NCI-H2196 (cell line): ENCODE data around the gene BPIFA2.
"Not testable (repeated sequence)": the region's sequence is repeated elsewhere in the genome, so short reads cannot be mapped to it uniquely, and the experiment has no call there.

Experiments
- DNase-seq: peaks from one replicate; lab custom pipeline; 2025; ENCODE audit not compliant: unreplicated experiment; lab: John Stamatoyannopoulos, UW

BPIFA2 gene, protein sequence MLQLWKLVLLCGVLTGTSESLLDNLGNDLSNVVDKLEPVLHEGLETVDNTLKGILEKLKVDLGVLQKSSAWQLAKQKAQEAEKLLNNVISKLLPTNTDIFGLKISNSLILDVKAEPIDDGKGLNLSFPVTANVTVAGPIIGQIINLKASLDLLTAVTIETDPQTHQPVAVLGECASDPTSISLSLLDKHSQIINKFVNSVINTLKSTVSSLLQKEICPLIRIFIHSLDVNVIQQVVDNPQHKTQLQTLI

DNA sequence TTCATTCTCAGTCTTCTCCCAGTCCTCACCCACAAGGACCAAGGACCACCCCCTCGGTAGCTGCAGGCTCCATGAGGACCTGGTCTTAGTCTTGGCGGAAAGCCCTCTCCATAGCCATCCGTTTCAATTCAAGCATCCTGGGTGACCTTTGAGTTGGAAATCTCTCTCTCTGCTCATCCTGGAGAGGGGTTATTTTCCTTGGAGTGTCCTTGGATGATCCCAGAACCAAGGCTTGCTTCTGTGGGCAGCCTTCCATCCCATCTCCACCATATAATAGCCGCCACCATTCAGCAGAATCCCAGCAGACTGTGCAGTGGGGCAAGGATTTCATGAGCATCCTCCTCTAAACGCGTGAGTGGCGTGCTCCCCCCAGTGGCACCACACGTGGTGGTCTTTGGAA, at the start of gene BPIFA2:
TSS of gene BPIFA2 (plus strand) at position 301 of the 400 bp plus-strand sequence. CDS start 987 bp downstream, outside the sequence.
- no peak for DNase-seq

DNA sequence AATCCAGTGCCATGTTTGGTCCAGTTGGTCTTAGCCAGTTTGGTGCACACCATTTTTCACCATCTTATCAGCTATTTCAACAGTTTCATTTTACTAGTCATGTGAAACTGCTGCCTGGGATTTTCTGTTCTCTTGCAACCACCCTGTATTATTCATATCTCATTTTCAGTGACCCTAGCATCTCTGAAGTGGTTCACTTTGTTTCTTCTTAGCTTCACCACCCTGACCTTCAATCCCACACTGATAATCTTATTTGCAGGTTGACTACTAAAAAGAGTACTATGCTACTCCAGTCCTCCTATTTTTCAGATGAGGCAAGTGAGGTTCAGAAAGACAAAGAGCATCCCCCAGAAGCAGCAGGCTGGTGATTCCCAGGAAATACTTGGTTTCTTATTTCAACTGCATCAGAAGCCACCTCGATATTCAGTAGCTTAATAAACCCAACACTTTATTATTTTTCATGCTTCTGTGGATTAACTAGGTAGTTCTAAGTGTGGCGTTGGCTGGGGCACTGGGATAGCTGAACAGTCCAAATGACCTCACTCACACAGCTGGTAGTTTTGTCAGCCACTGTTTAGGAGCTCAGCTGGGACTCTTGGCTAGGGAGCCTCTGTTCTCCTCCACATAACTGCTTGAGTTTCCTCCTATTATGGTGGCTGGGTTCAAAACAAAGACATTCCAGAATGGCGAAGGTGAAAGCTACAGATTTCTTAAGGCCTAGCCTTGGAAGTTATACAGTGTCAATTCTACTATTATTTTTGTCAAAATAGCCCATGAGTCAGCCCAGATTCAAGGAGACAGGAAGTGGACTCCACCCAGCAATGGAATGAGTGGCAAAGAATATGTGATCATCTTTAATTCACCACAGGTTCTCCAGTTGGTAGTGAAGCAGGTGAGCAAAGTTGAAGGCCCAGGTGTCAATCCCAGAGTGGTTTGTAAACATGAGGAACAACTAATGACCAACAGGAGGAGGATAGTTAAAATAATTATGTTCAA, 47.9 kb upstream of the BPIFA2 start:
- no peak for DNase-seq

GRCh38 chr20:33120934-33121333, 47.0 kb upstream of the BPIFA2 start:
- no peak for DNase-seq

DNA sequence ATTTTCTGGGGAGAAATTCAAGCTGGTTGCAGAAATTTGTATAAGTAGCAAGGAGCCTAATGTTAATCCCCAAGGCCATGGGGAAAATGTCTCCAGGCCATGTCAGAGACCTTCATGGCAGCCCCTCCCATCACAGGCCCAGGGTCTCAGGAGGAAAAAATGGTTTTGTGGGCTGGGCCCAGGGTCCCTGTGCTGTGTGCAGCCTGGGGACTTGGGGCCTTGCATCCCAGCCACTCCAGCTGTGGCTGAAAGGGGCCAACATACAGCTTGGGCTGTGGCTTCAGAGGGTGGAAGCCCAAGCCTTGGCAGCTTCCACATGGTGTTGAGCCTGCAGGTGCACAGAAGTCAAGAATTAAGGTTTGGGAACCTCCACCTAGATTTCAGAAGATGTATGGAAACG, 45.7 kb upstream of the BPIFA2 start:
- DNase-seq = not testable (repeated sequence)

- no peak for DNase-seq
These were observed 43.7 kb upstream of the BPIFA2 start for GRCh38 chr20:33124261-33124660.

DNA sequence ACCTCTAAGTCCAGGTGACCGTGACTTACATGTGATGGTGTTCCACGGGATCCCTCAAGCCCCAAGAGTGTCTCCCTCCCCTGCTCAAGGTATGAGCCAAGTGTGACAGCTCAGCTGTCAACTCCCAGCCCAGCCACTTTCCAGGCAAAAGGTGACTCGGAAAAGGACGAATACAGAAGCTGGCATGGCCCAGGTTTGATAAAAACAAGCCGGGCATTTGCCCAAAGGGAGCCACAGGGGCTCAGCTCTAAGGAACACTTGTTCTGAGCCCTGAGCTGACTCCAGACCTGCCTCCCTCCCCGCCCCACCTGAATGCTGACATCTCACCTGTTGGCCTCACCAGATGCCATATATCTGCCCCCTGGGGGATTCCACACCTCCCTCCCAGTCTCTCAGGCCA, 43.0 kb upstream of the BPIFA2 start:
- no peak for DNase-seq

DNA sequence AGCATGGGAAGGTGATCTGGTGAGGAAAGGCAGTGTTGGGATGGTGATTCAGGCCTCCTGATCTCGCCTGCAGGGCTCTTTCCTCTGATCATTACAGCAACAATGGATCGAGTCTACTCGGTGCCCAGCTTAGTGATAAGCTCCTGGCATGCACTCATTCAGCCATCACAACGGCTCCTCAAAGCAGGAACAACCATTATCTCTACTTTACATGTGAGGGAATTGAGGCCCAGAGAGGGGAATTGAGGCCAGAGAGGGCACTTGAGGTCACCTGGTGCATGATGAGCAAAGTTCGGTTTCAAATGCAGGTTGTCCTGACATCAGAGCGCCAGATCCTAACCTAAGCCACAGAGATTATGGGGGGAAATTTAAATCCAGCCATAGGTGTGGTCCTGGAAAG, 42.0 kb upstream of the BPIFA2 start:
- no peak for DNase-seq

GRCh38 chr20:33127422-33128097, 40.4 kb upstream of the BPIFA2 start:
- DNase-seq = peak; percentile 31

DNA sequence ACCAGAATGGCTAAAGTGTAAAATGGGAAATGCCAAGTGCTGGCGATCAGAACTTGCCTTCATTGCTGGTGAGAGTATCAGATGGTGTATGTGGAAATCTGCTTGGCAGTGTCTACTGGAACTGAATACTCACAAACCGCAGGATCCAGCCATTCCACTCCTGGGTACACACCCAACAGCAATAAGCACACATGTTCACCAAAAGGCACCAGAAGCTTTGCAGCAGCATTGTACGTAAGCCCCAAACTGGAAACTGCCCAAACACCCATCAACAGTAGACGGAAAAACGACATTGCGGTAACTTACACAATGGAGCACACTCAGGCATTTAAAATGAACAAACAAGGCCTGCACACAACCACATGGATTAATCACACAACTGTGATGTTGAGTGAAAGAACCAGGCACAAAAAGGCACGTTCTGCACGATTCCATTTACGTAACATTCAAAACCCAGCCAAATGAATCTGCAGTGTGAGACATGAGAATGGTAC, 37.3 kb upstream of the BPIFA2 start:
- DNase-seq = no peak

DNA sequence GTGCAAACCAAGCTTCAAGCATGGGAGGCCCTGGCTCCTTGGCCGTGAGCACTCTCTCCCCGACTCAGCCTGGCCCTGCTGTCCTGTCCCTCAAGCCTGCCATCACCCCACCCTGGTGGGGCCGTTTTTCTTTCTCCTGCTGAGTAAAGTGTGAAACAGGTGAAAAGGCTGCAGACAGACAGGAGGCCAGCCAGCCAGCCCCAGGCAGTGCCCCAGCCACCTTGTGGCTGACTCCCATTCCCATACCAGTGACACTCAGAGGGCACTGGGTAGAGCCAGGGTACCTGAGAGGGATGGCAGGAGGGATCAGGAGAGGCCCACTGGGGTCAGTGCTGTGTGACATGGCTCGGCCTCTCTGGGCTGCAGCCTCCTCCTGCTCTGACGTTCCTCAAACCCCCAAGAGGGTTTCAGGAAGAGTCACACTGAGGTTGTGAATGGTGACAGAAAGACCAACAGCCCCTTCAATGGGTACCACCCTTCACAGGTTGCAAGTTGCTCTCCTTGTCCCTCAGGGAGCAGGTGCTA, 35.9 kb upstream of the BPIFA2 start:
- DNase-seq = no peak

DNA sequence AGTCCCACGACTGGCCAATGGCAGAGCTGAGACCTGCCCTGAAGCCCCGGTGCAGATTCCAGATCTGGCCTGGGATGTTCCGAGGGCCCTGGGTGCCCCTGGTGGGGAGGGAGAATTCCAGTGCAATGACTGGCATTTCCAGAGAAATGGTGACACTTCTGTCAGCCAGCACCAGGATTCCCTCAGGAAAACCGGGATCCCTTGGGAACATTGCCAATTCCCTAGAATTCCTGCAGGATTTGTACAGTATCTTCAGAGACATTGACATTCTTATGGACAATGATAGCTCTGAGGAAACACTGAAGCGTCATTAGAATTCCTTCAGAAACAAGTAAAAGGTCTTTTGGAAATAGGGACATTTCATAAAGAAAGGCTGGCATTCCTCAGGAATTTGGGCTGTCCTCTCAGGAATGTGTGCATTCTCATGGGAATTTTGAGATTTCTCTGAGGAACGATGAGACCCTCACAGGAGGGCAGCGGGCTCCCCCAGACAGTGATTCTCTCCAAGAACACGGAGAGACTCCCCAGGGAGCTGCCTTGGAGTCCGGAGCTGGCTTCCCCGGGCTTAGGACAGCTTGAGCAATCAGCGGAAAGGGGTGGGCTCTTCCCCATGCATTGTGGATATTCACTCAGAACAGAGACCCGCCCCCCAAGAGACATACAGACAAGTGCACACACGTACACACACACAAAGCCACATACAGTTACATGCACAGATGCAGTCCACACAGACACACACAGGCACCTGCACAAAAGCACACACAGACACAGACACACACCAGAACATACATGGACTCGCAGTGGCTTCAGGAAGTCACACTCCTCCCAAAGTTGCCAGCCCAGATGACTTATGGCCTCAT, 35.2 kb upstream of the BPIFA2 start:
- no peak for DNase-seq

GRCh38 chr20:33133373-33133941, 34.5 kb upstream of the BPIFA2 start:
- no peak for DNase-seq

DNA sequence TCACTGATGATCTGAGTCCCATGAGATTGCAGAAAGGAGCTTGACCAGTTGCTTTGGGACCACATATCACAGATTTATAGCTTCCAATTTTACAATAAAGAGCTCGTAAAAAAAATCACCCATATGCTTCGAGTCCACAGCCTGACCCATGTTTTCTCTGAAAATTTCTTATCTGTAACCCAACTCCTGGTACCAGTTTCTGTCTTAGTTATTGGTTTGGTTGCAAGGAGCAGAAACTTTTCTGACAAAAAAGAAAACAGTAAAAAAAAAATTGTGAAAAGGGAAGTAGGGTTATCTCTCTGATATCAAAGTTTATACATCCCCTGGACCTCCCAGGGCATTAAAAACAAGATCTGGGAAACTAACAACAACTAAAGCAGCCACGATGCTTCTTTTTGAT, 30.8 kb upstream of the BPIFA2 start:
- no peak for DNase-seq

DNA sequence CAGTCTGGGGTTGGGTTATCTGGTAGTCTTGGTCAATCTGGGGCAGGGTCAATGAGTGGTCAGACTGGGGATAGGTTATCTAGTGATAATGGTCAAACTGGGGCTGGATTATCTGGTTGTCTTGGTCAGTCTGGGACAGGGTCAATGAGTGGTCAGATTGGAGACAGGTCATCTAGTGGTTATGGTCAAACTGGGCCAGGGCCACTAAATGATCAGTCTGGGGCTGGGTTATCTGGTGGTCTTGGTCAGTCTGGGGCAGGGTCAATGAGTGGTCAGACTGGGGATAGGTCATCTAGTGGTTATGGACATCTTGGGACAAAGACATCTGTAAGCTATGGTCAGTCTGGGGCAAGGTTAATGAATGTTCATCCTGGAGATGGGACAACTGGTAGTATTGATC, 28.5 kb upstream of the BPIFA2 start:
- DNase-seq = no peak

- no peak for DNase-seq
These were observed 22.4 kb upstream of the BPIFA2 start for GRCh38 chr20:33145521-33145920.

DNA sequence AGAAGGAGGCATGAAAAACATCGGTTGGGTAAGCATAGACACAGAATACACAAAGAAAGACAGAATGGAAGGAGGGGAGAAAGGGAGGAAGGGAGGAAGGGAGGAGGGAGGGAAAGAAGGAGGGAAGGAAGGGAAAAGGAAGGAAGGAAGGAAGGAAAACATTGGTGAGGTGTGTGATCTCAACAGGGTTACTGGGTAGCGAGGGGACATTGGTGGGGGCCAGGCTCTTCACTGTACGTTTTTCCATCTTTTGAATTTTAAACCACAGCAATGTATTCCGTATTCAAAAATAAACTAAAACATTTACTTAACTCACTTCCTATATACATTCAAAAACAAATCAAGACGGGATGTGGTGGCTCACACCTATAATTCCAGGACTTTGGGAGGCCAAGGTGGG, 20.7 kb upstream of the BPIFA2 start:
- no peak for DNase-seq

GRCh38 chr20:33148040-33148439, 19.9 kb upstream of the BPIFA2 start:
- no peak for DNase-seq

DNA sequence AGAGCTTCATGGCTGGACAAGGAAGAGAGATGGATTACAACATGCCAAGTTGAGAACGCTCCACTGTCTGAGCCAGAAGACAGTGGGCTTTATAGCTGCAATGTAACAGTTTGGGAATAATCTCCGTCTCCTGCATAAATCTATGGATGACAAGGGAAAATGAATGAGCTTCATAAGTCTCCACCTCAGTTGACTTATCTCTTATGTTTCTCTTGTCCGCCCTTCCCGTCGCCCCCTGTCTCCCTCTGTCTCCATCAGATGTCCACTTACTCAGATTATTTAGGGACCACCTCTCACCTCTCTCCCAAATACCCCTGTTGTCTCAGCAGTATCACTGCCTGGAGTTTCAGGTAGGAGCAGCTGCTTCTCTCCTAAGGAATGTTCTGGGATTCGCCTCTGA, 13.7 kb upstream of the BPIFA2 start:
- no peak for DNase-seq

DNA sequence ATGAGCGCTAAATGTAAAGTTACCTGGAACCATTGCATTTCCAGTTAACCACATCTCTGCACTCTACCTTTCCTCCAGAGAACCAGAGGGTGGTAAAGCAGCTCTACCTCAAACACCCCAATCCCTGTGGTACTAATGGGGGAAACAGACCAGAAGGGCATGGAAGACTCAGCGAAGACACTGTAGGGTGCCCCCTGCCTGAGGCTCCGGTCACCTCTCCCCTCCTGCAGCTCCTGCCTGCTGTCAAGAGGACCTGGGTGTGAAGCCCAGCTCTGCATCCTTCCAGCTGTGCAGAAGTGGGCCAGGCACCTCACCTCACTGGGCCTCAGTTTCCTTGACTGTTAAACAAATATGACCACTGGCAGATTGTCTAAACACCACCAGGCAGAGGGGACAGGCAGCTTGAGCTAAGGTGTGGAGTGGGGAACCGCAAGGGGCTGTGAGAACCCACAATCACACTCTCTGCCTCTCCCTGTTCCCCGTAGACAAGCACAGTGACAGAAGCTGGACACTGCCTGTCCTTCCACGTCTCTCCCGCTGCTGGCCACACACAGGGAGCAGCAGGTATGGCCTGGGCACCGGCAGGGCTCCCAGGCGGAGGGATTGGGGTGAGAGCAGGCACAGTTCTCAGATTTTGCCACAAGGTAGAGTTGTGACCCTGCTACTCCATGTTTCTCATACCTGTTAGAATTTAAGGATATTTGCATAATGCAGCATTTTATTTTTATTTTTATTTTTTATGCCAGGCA, 9.1 kb upstream of the BPIFA2 start:
- no peak for DNase-seq
